ENCODE results near the gene ASB4. TPM values are rescaled to one million over a fixed set of nuclear protein-coding genes. Genes with fewer than 3 reads are reported as not detected.

Gene ASB4
- total and polyA plus RNA-seq, 2 donors (not counting 3 experiments of a cell fraction or from before 2014, with no cell fraction given), result not detected

GRCh38 chr7:95545007-95545615, 59.4 kb downstream of the ASB4 start:
- H3K4me3 ChIP-seq (replicated peaks in 1 of 3; ENCODE audit: insufficient read depth in 1 of 3, low read depth in 1 of 3, low read length in 3 of 3), result peak overlapping the region in 2 of 3 experiments; percentile 26 to 69
- peak overlapping the region; percentile 1 for H3K27ac ChIP-seq (ENCODE audit: insufficient read depth, low read depth, low read length)
- CTCF ChIA-PET, result interaction anchor here (0.7 to 27.9 kb wide), 37 partner anchors 9 to 809 kb away, joined by 3 to 917 read pairs (median 4); partner anchors contain the start of gene DYNC1I1

More at GRCh38 chr7:95545007-95545615, 59.4 kb downstream of the ASB4 start:
- peak; percentile 83 for DNase-seq (ENCODE audit: low read depth, low spot score)
- Histone ChIP-seq H3K9ac (replicated peaks; ENCODE audit: extremely low read depth, insufficient read depth, low read length) (peak overlapping the region; percentile 67), H4K20me1 (replicated peaks; ENCODE audit: control insufficient read depth, extremely low read depth, insufficient read depth, low read length) (no peaks in the 10 kb centered on the region), H3K4me1 (ENCODE audit: control insufficient read depth, extremely low read depth, insufficient read depth, low read length) (peaks cover 9% of the 10 kb centered on the region), H3K4me2 (ENCODE audit: insufficient read depth, low read length) (peak overlapping the region; percentile 91), H3K36me3 (ENCODE audit: control insufficient read depth in 2 of 2, extremely low read depth in 1 of 2, insufficient read depth in 2 of 2, low read length in 2 of 2) (no peaks in the 10 kb centered on the region), H2AFZ (ENCODE audit: low read depth, low read length) (peak overlapping the region; percentile 92), H3K9me1 (replicated peaks; ENCODE audit: control insufficient read depth, extremely low read depth, insufficient read depth, low read length) (no peaks in the 10 kb centered on the region), H3K27me3 (ENCODE audit: control insufficient read depth in 2 of 2, insufficient read depth in 2 of 2, low read length in 2 of 2) (peaks cover 0 to 5% of the 10 kb centered on the region in 2 experiments), H3K79me2 (ENCODE audit: control insufficient read depth, insufficient read depth, low read length) (no peaks in the 10 kb centered on the region), H3K9me3 (replicated peaks; ENCODE audit: control insufficient read depth, insufficient read depth, low read length) (no peaks in the 10 kb centered on the region)
- POLR2A ChIA-PET, result no interaction called here
- FAIRE-seq, result peak; percentile 83
- dilution Hi-C loops (cut with MboI; ENCODE audit: extremely low pct_ligation_motif_present, low sequenced_read_pairs), result no loop called here
- peak; percentile 9 for TF ChIP-seq FOS (IDR thresholded peaks at IDR 0.05; ENCODE audit: borderline replicate concordance, insufficient read depth, low read length)
- no peak for TF ChIP-seq JUN (IDR thresholded peaks at IDR 0.05; ENCODE audit: borderline replicate concordance, insufficient read depth, insufficient read length, low read depth)
- peak; percentile 54 to 74 for TF ChIP-seq CTCF (IDR thresholded peaks at IDR 0.05; ENCODE audit: extremely low read depth in 1 of 2, insufficient read depth in 1 of 2, low read depth in 1 of 2, low read length in 2 of 2)
- BruUV-seq (replicated peaks), result no TSS peak
- intact Hi-C loops (cut with micrococcal nuclease), result loop anchor here (1.0 to 2.0 kb wide), 2 partner anchors 64 to 139 kb away; no protein-coding TSS in a partner anchor

Data from endothelial cell of umbilical vein (primary cell).